Left ventricle myocardium inferior (tissue), 1 donor: Measurements from ENCODE around the gene SYNDIG1. TPM values are rescaled to one million over a fixed set of nuclear protein-coding genes. Genes with fewer than 3 reads are reported as not detected.

Source experiments
- DNase-seq: peaks from one replicate; pipeline ENCODE4 v3.0.0-alpha.2; 2020
- H3K27ac ChIP-seq: fragments of 200-600 bp; replicated peaks from 2 replicates; pipeline ENCODE4 v1.8.0; 2021
- H3K27me3 ChIP-seq: fragments of 200-600 bp; 2 replicates; pipeline ENCODE4 v1.8.0; 2021; ENCODE audit warnings: low read depth
- H3K36me3 ChIP-seq: fragments of 200-600 bp; 2 replicates; pipeline ENCODE4 v1.8.0; 2021
- H3K4me1 ChIP-seq: fragments of 200-600 bp; 2 replicates; pipeline ENCODE4 v1.8.0; 2021
- H3K4me3 ChIP-seq: fragments of 200-600 bp; 2 replicates; pipeline ENCODE4 v1.8.0; 2021; ENCODE audit warnings: mild to moderate bottlenecking, moderate library complexity
- H3K9me3 ChIP-seq: fragments of 200-600 bp; replicated peaks from 2 replicates; pipeline ENCODE4 v1.8.0; 2021
- intact Hi-C: fragments of 100-400 bp; cut with micrococcal nuclease; formaldehyde crosslinking; loops from one replicate; pipeline ENCODE4 v1.11.0; 2022
- total RNA-seq: library from RNA; stranded (reverse); fragmentation: NEBNext Ultra II Directional; extraction: Animal tissue kit (Norgen Biotek cat#: 25700); gene quantifications from one replicate; pipeline ENCODE4 v1.2.1, GENCODE V29; 2021
- TF ChIP-seq, protein P1 (sequence below): fragments of 200-600 bp; IDR thresholded peaks from 2 replicates; pipeline ENCODE4 v1.8.0; 2021; ENCODE audit warnings: antibody characterized with exemption, mild to moderate bottlenecking, borderline replicate concordance
- donor health status: DM: no; HTN: yes; CAD: no; lungs with severe emphysema.

The SYNDIG1 gene
- total RNA-seq, 1 donor from 2014 or later: 21.4 TPM

GRCh38 chr20:24480509-24480908 is 11.1 kb downstream of the SYNDIG1 start:
- H3K9me3 ChIP-seq: no peaks in the 10 kb centered on the region
- TF ChIP-seq, protein P1, sequence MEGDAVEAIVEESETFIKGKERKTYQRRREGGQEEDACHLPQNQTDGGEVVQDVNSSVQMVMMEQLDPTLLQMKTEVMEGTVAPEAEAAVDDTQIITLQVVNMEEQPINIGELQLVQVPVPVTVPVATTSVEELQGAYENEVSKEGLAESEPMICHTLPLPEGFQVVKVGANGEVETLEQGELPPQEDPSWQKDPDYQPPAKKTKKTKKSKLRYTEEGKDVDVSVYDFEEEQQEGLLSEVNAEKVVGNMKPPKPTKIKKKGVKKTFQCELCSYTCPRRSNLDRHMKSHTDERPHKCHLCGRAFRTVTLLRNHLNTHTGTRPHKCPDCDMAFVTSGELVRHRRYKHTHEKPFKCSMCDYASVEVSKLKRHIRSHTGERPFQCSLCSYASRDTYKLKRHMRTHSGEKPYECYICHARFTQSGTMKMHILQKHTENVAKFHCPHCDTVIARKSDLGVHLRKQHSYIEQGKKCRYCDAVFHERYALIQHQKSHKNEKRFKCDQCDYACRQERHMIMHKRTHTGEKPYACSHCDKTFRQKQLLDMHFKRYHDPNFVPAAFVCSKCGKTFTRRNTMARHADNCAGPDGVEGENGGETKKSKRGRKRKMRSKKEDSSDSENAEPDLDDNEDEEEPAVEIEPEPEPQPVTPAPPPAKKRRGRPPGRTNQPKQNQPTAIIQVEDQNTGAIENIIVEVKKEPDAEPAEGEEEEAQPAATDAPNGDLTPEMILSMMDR: no peak
- DNase-seq: no peak
- H3K4me3 ChIP-seq: no peak overlapping the region
- peaks cover 8% of the 10 kb centered on the region for H3K27me3 ChIP-seq
- H3K27ac ChIP-seq: no peak overlapping the region
- H3K4me1 ChIP-seq: peaks cover 29% of the 10 kb centered on the region
- intact Hi-C loops: no loop called here
- H3K36me3 ChIP-seq: no peaks in the 10 kb centered on the region

- no peak for DNase-seq
- Histone ChIP-seq H3K27me3 (peaks cover 8% of the 10 kb centered on the region), H3K4me3 (no peak overlapping the region), H3K4me1 (peaks cover 29% of the 10 kb centered on the region), H3K27ac (no peak overlapping the region), H3K9me3 (no peaks in the 10 kb centered on the region), H3K36me3 (no peaks in the 10 kb centered on the region)
- intact Hi-C loops: no loop called here
- TF ChIP-seq, protein P1: no peak
These were observed 11.7 kb downstream of the SYNDIG1 start for GRCh38 chr20:24481173-24481572.

GRCh38 chr20:24483435-24484080 is 14.1 kb downstream of the SYNDIG1 start:
- TF ChIP-seq, protein P1: no peak
- no peaks in the 10 kb centered on the region for H3K36me3 ChIP-seq

DNA sequence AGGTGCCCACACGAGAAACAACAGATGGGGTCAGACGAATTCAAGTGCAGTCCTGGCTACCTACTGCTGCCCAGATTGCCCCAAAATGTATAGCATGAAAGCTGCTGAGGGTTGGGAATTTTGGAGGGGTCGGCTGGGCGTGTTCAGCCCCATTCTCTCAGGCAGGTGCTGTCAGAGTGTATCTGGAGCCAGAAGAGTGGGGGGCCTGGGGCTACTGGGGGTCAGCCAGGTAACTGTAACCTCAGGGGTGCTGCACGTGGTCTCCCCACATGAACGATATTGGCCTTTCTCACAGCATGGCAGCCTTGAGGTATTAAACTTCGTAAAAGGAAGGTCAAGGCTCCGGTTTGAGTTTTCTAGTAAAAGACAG is 14.6 kb downstream of the SYNDIG1 start:
- Histone ChIP-seq H3K27me3 (no peaks in the 10 kb centered on the region), H3K27ac (no peak overlapping the region), H3K36me3 (no peaks in the 10 kb centered on the region), H3K9me3 (no peaks in the 10 kb centered on the region), H3K4me1 (peaks cover 17% of the 10 kb centered on the region), H3K4me3 (no peak overlapping the region)
- intact Hi-C loops: no loop called here
- DNase-seq: no peak
- TF ChIP-seq, protein P1: no peak

More at GRCh38 chr20:24483435-24484080, 14.1 kb downstream of the SYNDIG1 start:
- intact Hi-C loops: no loop called here
- H3K4me3 ChIP-seq: no peak overlapping the region
- H3K27me3 ChIP-seq: no peaks in the 10 kb centered on the region
- DNase-seq: no peak
- no peak overlapping the region for H3K27ac ChIP-seq
- no peaks in the 10 kb centered on the region for H3K9me3 ChIP-seq
- H3K4me1 ChIP-seq: peaks cover 22% of the 10 kb centered on the region

GRCh38 chr20:24485981-24486380 is 16.6 kb downstream of the SYNDIG1 start:
- TF ChIP-seq, protein P1: no peak
- Histone ChIP-seq H3K27me3 (no peaks in the 10 kb centered on the region), H3K4me1 (peaks cover 25% of the 10 kb centered on the region), H3K9me3 (no peaks in the 10 kb centered on the region), H3K4me3 (no peak overlapping the region), H3K27ac (no peak overlapping the region), H3K36me3 (no peaks in the 10 kb centered on the region)
- intact Hi-C loops: no loop called here
- DNase-seq: no peak
